Superior temporal gyrus (tissue), 1 donor: ENCODE data around the gene LINC00632.
A peak's percentile ranks its signal among the peaks of the same experiment; 100 is the strongest.

Experiments
- DNase-seq: peaks from one replicate; pipeline ENCODE4 v3.0.0-alpha.2; 2016; ENCODE audit errors: extremely low spot score

LINC00632 gene

DNA sequence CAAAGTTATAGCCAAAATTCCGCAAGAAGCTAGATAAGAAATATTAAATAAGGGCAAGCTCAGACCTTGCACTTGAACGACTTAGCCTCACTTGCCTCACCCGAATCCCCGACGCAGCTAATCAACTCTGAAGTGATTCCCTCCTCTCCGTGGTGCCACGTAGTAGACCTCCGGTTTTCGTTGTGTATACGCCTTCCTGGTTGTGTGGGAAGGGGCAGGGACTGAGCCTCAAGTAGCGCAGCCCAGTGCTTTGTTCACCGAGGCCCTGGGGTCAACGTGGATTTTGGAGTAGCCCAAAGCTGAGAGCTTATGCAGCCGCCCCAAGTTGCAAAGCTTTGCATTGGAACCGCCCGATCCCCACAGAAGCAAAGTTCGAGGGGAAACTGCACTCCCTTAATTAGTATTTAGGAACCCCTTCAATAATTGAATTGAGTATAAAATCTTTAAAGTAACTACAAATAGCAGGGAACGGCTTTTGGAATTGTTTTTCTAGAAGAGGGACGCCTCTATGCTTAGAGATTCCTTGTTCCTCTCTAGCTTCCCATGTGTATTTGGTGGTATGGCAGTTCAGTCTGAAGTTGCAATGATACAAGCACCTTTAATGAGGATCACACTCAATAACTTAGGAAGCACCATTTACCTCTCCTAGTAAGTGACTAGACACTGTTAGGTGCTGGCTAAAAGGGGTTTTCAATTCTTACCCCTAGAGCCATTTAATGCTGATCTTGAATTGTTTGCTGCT, 55.7 kb downstream of the LINC00632 start:
- peak; percentile 24 for DNase-seq

DNA sequence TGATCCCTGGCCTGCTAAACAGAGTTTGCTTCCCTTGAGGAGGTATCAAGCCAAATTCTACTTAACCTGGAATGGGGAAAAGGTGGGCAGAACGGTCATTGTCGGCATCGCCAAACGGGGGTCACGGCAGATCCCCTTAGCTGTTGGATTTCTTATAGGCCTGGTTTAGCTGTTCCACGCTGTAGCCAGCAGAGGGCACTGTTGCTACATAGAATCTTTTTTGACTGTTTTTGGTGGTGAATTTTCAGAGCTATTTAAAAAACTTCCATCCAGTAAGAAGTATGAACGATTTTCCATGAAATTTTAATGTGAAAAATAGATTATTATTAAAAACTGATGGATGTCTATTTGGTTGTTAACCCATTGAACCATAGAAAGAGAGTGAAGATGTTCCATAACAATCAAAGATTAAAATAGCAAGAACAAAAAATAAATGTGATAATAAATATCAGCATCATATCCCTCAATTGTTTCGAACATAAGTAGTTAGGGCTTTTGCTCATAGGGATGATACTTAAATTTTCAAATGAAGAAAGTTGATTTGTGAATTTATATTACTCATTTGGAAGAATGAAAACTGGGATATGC, 56.6 kb downstream of the LINC00632 start:
- peak; percentile 85 for DNase-seq

DNA sequence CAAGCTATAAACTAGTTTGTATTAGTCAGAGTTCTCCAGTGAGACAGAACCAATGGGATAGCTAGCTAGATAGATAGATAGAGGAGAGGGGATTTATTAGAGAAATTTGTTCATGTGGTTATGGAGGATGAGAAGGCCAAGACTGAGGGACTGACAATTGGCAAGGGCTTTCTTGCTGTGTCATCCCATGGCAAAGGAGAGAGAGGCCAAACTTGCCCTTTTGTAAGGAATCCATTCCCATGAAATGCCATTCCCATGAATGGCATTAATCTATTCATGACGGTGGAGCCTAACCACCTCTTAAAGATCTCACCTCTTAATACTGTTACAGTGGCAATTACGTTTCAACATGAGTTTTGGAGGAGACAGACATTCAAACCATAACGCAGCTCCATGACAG, 58.1 kb downstream of the LINC00632 start:
- DNase-seq, result no peak

DNA sequence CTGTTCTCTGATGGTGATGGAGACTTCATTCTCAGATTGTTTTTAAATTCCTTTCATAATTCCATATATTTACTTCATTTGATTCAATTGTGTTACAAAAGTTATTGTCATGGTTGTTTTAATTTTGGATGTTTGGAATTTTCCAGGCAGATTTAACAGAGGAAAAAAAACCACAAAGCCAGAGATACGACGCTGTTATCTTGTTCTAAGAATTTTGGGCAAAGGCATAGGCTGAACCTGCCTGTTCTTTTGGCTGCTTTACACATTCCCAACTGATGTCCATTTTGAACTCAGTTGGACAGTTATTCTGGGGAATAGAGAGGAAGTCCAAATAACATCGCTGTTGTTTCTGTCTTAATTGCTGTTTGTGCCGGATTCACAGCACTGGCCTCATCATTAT, 65.7 kb downstream of the LINC00632 start:
- no peak for DNase-seq

DNA sequence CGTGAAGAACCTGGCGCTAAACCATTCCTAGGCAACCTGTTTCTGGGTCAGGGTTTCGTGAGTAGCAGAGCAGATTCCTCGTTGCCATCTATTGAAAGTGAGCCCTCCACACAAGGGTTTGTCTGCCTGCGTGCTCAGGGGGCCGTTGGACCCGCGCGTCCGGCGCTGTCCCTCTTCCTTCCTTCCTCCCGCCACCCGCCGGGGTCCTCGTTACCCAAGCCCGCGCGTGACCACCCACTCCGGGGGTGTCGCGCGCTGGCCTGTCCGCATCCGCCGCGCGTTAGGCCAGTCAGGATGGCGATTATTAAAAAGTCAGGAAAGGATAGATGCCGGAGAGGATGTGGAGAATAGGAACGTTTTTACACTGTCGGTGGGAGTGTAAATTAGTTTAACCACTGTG, 66.8 kb downstream of the LINC00632 start:
- no peak for DNase-seq

DNA sequence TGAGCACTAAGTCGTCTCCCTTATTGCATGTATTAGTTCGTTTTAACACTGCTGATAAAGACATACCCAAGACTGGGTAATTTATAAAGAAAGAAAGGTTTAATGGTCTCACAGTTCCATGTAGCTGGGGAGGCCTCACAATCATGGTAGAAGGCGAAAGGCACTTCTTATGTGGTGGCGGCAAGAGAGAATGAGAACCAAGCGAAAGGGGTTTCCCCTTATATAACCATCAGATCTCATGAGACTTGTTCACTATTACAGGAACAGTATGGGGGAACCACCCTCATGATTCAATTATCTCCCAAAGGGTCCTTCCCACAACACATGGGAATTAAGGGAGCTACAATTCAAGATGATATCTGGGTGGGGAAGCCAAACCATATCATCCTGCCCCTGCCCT, 85.1 kb downstream of the LINC00632 start:
- no peak for DNase-seq

DNA sequence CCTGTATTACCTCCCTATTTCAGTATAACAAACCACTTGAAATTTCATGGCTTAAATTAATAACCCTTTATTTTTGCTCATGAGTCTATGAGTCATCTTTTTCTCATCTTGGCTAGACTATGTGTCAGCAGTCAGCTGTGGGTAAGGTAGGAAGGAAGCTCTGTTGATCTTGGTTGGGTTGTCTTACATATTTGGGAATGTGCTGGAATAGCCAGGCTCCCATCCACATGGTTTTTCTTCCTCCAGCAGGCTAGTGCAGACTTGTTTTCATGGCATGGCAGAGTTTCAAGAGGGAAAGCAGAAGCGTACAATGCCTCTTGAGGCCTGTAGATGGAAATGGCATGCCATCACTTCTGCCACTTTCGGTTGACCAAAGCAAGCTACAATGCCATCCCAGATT, 89.7 kb downstream of the LINC00632 start:
- DNase-seq, result no peak

DNA sequence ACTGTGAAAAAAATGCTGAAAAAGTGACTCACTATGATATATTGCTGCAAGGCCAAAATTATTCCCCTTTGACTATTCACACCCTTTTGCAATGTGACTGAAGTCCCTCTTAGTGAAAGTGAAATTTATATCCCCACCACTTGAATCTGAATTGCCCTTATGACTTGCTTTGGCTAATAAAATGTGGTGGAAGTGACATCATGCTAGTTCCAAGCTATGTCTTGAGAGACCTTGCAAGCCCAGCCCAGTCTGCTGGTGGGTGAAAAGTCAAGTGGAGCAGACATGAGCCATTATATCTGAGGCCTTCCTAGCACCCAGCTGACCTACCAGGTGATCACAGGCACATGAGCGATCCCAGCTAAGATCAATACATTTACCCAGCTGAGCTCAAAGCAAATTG, 94.7 kb downstream of the LINC00632 start:
- no peak for DNase-seq

DNA sequence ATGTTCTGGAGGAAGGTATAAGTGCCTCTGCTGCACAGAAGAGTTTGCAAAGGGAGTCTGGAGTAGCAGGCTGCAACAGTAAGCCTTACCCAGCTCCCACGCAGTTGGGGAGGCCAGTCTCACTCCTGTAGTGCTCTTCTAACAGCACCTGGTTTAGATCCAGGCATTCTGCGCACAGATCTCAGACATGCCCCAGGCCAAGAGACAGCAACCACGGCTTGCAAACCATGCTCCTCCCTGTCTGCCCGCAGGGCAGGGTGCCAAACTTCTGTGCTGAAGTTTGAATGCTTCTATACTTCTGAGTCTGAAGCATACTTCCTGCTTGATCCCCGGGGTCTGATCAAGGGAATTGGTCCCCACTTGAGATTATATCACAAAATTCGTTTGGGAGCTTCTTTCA, 106.3 kb downstream of the LINC00632 start:
- no peak for DNase-seq

DNA sequence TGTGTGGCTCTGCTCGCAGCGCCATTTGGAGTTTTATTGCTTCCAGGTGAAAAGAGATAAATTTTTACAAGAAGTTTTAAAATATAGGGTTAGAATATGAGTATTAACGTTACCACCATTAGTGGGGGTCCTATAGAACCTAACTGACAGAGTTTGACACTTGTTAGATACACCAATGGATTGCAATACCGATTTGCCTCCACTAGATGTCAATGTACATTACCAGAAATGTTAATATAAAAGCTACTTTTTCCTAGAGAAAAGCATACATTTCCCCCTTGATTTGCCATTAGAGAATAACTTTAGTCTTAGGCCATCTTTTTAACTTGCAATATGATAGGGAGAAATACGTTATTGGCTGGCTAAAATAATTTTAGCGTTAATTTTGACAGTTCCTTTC, 108.4 kb downstream of the LINC00632 start:
- DNase-seq, result peak; percentile 16

DNA sequence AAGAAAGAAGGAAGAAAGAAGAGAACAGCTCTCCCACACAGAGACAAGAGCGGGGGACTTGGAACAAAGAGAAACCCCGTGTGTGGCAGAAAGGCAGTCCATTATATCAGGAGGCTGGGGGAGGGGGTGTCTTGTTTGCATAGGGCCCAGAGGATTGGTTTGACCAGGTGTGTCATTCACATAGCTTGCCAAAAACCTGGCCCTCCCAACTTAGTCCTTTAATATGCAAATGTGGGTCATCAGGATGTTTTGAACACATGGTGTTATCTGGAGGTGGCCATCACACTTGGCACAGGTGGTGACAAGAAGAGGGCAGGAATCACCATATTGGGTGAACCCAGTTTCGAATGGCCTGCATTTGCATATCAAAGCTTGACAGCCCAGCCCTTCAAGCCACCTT, 111.7 kb downstream of the LINC00632 start:
- DNase-seq, result no peak

DNA sequence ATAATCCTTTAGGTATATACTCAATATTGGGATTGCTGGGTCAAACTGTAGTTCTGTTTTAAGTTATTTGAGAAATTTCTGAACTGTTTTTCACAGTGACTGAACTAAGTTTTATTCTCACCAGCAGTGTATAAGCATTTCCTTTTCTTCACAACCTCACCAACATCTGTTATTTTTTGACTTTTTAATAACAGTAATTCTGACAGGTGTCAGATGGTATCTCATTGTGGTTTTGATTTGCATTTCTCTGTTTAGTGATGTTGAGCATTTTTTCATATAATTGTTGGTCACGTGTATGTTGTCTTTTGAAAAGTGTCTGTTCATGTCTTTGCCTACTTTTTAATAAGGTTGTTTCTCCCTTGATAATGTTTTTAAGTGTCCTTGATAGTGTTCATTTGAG, 112.6 kb downstream of the LINC00632 start:
- DNase-seq, result no peak

DNA sequence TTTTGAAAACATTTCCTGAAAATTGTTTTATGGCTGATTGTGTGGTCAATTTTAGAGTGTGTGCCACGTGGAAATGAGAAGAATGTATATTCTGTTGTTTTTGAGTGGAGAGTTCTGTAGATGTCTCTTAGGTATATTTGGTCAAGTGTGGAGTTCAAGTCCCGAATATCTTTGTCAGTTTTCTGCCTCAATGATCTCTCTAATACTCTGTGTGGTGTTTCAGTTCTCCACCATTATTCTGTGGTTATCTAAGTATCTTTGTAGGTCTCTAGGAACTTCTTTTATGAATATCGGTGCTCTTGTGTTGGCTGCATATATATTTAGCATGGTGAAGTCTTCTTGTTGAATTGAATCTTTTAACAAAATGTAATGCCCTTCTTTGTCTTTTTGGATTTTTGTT, 113.3 kb downstream of the LINC00632 start:
- no peak for DNase-seq

DNA sequence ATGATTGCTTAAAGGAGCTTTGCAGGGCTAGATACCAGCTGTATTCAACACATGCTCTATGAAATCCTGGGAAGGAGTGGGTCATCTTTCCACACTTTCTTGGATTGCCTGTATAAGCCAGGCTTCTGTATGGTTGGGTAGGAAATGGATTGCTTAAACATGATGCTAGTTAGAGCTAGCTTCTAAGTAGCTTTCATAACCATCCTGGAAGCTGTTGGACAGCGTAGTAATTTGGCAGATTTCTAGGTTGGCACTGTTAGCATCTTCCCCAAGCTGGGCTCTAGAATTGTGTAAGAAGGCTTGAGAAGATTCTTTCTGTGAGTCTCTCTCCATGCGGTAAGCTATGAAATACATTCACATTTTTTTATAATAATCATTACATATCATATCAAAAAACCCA, 127.3 kb downstream of the LINC00632 start:
- no peak for DNase-seq
